T-helper 1 cell (primary cell): Measurements from ENCODE around the gene ASPSCR1.
"Not testable (repeated sequence)": the region's sequence is repeated elsewhere in the genome, so short reads cannot be mapped to it uniquely, and the experiment has no call there.

Source experiments
- DNase-seq, 5 donors: peaks; one replicate each; pipeline ENCODE4 v3.0.0-alpha.2; 2012 to 2020

The ASPSCR1 gene

DNA sequence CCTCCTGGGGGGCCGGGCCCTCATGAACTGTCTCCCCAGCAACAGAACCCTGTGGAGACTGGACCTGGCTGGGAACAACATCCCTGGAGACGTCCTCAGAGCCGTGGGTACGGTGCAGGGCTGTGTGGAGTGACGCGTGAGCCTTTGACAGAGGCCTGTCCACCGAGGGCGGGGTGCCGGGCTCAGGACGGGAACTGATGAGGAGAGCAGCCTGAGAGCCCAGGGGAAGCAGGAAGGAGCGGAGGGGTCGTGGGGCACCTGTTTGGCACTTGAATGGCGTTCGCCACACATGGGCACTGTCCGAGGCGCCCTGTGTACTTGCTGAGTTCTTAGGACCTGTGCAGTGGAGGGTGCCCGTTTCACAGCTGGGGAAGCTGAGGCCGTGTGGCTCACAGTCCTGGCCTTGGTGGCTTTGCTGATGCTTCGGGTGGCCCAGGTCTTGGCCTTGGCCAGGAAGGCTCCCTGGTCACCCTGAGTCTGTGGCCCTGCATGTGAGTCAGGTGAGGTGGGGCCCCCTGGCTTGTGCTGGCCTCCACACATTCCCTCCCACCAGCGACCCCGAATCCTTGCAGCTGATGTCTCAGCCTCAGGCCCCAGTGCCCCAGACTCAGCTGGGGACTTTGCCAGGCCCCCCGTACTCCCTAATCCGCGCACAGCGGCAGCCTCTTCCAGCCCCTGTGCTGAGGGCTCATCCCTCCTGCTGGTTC, 48.1 kb downstream of the ASPSCR1 start:
- DNase-seq, result no peak

DNA sequence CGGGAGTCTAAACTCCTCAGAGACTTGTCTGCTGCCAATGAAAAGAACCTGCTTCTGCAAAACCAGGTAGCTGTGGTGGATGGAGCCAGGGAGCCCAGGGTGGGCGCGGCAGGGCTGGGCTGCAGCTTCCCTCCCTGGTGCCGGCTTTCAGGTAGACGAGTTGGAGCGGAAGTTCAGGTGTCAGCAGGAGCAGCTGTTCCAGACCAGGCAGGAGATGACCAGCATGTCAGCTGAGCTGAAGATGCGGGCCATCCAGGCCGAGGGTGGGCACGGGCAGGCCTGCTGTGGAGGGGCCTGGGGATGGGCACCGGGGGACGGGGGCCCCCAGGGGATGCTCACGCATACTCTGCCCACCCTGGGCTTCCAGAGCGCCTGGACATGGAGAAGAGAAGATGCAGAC, 50.8 kb downstream of the ASPSCR1 start:
- no peak for DNase-seq

DNA sequence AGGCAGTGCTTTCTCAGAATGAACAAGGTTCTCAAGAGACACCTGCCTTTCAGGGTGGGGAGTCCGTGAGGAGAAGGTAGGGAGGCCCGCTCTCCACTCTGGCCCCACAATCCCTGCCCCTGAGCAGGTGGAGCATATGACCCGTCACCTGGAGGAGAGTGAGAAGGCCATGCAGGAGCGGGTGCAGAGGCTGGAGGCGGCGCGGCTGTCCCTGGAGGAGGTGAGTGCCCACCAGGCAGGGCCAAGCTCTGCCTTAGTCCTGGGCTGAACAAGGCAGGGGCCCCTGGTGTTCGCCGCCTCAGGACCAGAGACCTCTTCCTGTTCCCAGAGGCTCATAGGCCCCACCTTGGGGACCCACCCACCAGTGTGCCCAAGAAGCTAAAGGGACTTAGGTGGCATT, 51.5 kb downstream of the ASPSCR1 start:
- no peak for DNase-seq

DNA sequence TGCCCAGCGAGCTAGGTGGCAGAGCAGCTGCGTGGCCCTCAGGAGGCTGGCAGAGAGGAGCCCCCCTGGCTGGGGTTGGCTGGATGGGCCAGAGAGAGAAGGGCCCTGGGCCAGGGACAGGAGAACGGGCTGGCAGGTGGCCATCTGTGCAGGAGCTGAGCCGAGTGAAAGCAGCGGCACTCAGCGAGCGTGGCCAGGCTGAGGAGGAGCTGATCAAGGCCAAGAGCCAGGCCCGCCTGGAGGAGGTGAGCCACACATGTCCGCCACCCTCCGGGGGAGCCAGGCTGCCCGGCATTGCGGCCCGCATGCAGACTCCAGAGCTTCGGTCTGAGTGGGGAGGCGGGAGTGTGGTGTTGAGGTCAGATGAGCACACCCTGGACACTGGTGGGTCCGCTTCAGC, 52.0 kb downstream of the ASPSCR1 start:
- DNase-seq, result no peak

DNA sequence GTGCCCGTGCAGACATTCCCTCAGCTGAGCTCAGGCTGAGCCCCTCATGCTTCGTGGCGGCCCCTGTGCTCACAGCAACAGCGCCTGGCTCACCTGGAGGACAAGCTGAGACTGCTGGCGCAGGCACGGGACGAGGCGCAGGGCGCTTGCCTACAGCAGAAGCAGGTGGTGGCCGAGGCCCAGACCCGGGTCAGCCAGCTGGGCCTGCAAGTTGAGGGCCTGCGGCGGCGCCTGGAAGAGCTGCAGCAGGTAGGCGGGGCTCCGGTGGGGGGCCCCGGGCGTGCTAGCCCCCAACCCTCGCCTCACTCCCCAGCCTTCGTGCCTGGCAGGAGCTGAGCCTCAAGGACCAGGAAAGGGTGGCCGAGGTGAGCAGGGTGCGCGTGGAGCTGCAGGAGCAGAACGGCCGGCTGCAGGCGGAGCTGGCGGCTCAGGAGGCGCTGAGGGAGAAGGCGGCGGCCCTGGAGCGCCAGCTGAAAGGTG, 52.6 kb downstream of the ASPSCR1 start:
- no peak for DNase-seq

DNA sequence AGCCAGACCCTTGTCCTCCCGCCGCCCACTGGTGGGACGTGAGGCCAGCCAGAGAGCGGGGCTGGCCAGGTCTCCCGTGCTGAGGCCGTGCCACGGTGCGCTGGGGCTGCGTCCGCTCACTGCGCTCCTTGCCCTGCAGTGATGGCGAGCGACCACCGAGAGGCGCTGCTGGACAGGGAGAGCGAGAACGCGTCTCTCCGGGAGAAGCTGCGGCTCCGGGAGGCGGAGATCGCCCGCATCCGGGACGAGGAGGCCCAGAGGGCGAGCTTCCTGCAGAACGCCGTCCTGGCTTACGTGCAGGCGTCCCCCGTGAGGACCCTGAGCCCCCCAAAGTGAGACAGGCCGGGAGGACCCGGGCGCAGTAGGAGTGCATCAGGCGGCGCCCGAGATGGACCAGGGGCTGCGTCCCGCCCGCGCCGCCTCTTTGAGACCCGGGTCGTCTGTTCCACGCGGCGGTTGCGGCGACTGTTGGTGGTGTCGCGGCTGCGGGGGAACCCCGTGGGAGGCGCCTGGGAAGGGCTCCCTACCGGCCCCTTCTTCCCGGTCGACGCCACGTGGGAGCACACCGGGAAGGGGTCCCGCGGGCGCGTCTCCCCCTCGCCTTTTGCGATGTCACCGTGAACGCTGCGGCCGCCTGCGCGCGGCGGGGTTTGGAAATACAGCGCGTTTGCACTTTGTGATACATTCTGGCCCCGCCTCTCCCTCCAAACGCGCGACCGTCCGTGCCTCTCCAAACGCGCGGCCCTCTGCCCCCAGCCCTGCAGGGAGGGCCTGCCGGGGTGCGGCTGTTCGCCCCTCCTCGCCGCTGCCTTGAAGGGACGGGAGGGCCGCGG, 53.3 kb downstream of the ASPSCR1 start:
- DNase-seq, result peak; percentile 65 to 83 (median 77)

DNA sequence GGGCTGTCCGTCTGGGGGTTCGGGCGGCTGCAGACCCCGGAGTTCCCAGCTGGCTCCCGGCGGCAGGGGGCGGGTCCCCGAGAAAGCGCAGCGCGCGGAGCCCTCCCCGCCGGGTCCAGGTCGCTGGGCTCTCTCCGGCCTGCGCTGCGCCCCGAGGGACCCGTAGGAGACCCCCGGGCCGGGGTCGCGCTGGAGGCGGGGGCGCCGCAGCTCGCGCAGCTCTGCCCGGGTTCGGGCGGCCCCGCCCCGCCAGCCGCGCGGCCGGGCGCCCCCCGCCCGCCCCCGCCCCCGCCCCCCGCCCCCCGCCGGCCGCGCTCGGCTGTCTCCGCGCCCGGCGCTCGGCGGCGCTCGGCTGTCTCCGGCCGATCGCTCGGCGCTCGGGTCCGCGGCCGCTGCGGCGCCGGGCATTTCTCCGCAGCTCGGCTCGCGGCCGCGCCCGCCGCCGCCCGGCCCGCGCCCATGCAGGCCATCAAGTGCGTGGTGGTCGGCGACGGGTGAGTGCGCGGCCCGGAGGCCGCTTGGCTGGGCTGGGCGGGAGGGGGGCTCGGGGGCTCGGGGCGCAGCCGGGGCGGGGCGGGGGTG, 54.0 kb downstream of the ASPSCR1 start, which contains the start of gene RAC3:
TSS of gene RAC3 (plus strand) at position 376 of the 582 bp plus-strand sequence. CDS start at position 460, 84 bp downstream.
- no peak for DNase-seq

DNA sequence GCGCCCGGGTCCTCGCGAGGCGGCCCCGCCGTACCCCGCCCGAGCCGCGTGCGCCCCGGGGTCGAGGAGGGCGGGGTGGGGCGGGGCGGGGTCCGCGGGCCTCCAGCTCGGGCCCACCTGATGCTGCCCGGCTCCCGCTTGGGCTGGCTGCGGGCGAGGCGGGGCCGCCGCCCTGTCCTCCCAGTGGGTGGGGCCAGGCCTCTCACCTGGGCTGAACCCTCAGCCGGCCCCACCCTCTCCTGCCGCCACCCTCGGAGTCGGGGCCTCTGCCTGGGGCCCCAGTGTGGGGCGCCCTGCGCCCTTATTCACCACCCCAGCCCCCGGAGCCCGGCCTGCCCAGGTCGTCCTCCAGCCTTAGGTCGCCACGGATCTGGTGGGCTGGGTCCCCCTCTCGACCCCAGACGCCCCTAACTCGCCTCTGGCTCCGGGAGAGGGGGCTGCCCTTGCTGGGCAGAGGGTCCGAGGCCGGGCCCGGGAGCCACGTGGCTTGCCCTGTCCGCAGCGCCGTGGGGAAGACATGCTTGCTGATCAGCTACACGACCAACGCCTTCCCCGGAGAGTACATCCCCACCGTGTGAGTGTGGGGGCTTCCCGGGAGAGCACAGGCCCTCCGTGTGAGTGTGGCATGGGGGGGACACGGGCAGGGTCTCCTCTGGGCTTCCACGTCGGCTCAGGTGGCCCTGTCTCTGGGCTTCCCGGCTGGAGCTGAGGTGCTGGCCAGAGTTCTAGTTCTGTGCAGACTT, 54.6 kb downstream of the ASPSCR1 start:
- peak in 2 of 5 donors; percentile 37 to 39 for DNase-seq

DNA sequence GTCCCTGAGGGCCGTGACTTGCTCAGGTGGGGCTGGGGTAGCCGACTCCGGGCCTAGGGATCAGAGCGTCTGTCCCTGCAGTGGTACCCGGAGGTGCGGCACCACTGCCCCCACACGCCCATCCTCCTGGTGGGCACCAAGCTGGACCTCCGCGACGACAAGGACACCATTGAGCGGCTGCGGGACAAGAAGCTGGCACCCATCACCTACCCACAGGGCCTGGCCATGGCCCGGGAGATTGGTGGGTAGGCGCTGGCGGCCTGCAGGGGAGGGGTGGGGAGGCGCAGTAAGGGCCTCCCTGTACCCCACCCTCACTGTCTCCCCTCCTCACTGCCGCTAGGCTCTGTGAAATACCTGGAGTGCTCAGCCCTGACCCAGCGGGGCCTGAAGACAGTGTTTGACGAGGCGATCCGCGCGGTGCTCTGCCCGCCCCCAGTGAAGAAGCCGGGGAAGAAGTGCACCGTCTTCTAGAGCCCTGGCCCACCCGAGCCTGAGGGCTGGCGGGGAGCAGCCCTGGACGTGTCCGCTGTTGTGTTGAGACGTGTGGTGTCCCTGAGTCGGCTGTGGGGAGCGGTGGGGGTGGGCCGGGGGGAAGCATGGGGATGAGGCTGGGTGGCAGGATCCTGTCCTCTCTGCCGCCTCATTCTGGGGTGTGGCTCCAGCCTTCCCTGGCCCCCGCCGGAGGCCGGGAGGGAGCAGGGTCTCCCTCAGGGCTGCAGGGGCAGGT, 56.1 kb downstream of the ASPSCR1 start:
- DNase-seq, result no peak

DNA sequence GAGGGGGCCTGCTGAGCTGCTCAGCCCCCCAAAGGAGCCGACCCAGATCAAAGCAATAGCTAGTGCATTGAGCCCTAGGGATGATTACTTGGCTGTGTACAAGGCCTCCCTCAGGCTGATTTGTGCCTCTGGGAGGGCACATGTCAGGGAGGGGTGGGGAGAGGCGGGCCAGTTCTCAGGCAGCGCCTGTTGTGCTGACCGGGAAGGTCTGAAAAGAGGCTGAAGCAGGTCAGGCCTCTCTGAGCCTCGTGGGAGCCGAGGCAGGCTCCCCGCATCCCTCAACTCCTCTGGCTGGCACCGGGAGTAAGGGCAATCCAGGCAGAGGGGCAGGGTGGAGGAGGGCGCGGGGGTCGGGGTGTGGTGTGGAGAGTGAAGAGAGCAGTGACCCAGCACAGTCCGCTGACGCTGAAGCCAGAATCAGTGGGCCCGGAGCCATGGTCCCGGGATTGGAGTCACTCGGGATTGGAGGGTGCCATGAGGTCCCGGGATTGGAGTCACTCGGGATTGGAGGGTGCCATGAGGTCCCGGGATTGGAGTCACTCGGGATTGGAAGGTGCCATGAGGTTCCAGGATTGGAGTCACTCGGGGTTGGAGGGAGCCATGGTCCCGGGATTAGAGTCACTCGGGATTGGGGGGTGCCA, 57.1 kb downstream of the ASPSCR1 start:
- no peak for DNase-seq

DNA sequence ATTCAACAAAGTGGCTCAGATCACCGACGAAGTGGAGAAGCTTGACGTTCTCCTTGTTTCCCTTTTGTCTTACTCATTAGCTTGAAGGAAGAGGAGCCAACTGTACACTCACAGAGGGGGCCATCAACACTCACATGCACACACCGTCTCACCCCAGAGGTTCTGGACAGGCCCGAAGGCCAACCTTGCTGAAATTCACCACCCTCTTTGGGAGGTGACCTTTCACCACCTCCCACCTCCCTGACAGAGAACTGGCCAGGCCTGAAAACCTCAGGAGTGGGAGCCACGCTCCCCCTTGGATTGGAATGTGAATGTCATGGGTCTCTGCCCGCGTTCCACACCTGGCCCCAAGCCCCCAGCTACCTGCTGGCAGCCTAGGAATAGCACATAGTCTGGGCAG, 58.1 kb downstream of the ASPSCR1 start:
- DNase-seq, result no peak

DNA sequence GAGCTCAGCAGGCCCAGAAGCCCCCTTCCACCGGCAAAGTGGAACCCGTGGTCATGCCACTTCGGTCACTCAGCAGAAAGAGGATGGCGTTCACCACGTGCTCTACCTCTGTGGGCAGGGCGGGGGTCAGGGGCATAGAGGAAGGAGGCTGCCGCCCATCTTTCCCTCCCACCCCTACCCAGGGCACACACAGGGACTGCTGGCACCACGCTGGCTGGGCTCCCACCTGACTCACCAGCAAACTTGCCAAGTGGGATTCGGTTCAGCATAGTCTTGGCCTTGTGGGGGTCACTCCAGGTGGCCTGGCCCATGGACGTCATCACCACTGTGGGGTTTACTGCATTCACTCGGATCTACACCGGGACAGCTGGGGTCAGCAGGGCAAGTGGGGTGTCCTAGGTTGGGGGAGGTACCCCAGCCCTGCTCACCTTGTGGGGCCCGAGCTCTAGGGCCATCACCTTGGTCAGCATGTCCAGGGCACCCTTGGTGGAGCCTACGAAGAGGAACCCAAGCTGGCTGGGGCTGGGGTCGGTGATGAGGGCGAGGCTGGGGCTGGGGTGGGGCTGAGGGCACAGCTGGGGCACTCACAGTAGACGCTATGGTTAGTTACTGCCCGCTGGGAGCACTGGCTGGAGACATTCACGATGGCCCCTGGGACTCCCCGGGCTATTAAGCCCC, 58.7 kb downstream of the ASPSCR1 start:
- DNase-seq, result no peak

DNA sequence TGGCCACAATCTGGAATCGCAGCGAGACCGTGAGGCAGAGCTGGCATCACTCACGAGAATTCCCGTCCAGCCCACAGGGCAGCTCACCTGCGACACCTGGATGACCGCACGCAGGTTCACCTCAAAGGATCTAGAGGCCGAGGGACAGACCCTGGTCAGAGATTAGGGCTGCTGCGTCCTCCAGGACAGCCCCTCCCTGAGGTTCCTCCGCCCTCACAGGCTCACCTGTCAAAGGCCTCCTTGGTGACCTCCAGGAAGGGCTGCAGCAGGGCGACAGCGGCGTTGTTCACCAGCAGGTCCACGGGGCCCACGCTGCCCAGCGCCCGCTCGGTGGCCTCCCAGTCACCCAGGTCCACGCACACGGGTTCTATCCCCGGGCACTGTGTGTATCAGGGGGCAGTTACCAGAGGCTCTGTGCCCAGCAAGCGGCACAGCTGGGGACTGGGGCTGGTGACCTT, 59.2 kb downstream of the ASPSCR1 start:
- no peak for DNase-seq

DNA sequence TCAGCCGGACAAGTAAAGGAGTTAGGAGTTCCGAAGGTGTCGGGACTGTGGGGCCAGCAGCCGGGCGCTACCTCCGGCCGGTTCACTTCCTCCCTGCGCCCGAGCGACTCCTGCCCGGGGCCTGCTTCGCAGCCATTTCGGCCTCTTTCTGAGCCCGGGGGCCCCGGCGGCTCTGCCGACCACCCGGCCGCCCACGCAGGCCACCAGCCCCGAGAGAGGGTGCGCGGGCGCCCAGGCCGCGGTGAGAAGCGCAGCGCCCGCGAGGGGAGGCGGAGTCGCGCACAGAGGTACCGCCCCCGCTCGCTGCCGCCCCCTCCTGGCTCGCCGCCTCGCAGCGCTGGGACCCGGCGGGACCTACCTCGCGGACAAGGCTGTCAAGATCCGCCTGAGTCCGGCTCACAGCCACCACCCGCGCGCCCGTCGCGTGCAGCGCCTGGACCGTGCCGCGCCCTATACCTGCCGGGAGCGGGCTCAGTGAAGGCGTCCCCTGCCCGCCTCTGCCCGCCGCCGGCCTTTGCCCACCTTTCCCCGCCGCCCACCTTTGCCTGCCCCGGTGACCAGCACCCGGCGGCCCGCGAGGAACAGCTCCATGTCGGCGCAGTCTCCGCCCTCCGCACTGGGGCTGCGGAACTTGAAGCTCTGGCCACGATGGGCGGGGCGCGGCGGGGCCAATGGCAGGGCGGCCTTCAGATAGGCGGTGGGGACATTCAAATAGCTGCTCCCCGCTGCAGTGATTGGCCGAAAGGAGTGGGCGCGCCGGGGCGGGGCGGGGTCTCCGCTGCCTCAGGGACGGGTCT, 59.9 kb downstream of the ASPSCR1 start, which contains the start of gene DCXR:
TSS of gene DCXR (minus strand) at position 606 of the 797 bp plus-strand sequence. CDS start at position 591, 15 bp downstream.
- peak; percentile 89 to 98 (median 91) for DNase-seq

DNA sequence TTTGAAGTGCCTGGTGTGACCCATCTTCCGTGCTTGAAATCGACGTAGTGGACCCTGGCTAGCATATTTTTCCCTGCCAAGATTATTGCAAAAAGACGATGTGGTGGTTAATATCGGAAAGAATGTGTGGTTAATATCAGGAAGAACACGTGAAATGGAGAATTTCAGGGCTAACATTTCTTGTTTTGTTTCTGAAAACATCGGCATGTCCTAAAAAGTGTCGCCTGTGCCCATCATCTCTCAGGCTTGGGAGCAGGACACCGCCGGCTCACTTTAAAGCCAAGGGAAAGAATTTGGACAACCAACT, 60.4 kb downstream of the ASPSCR1 start:
- no peak for DNase-seq

DNA sequence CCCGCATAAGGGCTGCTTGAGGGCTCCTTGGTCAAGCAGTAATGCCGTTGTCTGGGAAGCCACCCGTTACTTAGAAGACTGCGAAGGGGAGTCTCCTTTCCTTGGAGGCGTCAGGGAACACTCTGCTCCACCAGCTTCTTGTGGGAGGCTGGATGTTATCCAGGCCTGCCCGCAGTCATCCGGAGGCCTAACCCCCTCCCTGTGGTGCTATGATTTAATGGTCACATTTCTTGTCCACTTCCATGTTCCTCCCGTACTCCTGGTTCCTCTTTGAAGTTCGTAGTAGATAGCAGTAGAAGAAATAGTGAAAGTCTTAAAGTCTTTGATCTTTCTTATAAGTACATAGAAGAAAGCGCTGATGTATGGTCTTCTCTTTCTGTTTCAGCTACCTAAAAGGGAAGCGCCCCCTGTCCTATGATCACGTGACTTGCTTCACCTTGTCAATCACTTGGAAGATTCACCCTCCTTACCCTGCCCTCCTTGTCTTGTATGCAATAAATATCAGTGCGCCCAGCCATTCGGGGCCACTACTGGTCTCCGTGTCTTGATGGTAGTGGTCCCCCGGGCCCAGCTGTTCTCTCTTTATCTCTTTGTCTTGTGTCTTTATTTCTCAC, 61.5 kb downstream of the ASPSCR1 start:
- not testable (repeated sequence) for DNase-seq

DNA sequence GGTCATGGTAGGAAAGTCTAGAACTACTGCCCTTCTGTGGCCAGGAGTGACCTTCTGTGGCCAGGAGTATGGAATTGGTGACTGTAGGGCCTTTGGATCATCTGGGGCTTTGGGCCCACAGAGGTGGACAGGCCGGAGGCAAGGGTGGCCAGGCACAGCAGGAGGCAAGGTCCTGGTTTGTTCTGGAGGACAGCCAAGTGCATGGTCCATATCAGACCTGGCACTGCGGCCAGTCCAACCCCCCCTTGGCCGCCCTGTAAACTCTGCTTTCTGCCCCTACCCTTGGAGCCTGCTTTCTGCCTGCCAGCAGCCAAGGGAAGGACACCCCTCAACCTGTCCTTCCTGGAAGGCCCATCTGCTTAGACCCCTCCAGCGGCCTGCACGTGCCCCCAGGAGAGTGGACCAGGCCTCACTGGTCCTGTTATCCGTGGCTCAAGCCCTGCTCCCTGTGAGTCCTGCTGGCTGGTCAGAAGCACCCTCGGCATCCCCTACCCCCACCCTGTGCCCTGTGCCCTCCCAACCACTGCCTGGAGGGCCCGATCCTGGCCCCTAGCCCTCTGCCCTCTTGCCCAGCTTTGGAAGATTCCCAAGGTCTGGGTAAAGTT, 62.4 kb downstream of the ASPSCR1 start:
- no peak for DNase-seq

DNA sequence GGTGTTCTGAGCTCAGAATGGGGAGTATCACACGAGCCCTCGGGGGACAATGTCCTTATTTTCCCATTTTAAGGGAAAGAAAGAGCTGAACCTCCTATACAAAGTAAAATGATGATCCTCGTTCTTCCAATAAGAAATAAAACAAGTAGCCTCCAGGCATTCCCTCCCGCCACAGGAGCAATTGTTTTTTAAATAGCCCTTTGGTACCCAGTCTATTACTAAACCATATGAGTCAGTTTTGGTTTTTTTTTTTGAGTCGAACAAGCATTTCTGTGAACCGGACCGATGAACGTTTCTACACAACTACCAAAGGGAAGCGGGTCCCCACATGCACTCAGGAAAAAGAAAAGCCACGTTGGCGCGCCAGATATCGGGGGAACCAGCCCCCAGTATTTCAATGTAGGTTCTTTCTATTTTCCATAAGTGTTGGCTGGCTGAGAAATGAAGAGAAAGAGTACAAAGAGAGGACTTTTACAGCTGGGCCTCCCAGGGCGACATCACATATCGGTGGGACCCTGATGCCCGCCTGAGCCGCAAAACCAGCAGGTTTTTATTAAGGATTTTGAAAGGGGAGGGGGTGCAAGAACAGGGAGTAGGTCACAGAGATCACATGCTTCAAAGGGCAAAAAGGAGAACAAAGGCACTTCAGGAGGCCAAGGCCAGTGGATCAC, 63.9 kb downstream of the ASPSCR1 start:
- DNase-seq, result no peak

DNA sequence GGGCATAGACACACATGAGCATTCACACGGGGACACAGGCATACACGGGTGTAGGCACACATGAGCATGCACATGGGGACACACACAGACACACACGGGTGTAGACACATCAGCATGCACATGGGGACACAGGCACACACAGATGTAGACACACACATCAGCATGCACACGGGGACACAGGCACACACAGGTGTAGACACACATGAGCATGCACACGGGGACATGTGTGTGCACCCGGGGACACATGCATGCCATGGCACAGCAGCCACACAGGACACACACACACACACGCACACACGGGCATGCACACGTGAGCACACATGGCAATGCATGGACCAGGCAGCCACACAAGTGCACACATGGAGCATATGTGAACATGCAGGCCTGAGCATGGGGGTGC, 65.2 kb downstream of the ASPSCR1 start:
- DNase-seq, result no peak
